GM23248 (cell line): Measurements from ENCODE around the gene NDUFAF5. TPM values are rescaled to one million over a fixed set of nuclear protein-coding genes. Genes with fewer than 3 reads are reported as not detected.

Source experiments
- DNase-seq: peaks from one replicate; pipeline ENCODE4 v3.0.0-alpha.2; 2015
- H2AFZ ChIP-seq: fragments of 200-600 bp; sonication (generic); 2 replicates; pipeline ENCODE4 v1.6.1; 2016; ENCODE audit warnings: antibody characterized with exemption
- H3F3A ChIP-seq: fragments of 200-600 bp; sonication (generic); 2 replicates; pipeline ENCODE4 v1.6.1; 2016; ENCODE audit warnings: mild to moderate bottlenecking, antibody characterized with exemption, mixed run types; ENCODE audit not compliant: insufficient read depth
- H3K27ac ChIP-seq: fragments of 200-600 bp; sonication (generic); 2 replicates; pipeline ENCODE4 v1.5.1; 2016; ENCODE audit warnings: mild to moderate bottlenecking
- H3K27me3 ChIP-seq: fragments of 200-600 bp; sonication (generic); replicated peaks from 2 replicates; pipeline ENCODE4 v1.6.1; 2016; ENCODE audit warnings: mild to moderate bottlenecking; ENCODE audit not compliant: insufficient read depth
- H3K36me3 ChIP-seq: fragments of 200-600 bp; sonication (generic); 2 replicates; pipeline ENCODE4 v1.6.1; 2016; ENCODE audit warnings: low read depth, mild to moderate bottlenecking
- H3K4me1 ChIP-seq: fragments of 200-600 bp; sonication (generic); 2 replicates; pipeline ENCODE4 v1.6.1; 2016; ENCODE audit warnings: mild to moderate bottlenecking; ENCODE audit not compliant: insufficient read depth
- H3K4me2 ChIP-seq: fragments of 200-600 bp; sonication (generic); one replicate; pipeline ENCODE4 v1.6.1; 2016; ENCODE audit warnings: mild to moderate bottlenecking; ENCODE audit not compliant: unreplicated experiment
- H3K4me3 ChIP-seq: fragments of 200-600 bp; sonication (generic); 2 replicates; pipeline ENCODE4 v1.5.1; 2016; ENCODE audit warnings: mild to moderate bottlenecking
- H3K79me2 ChIP-seq: fragments of 200-600 bp; sonication (generic); 2 replicates; pipeline ENCODE4 v1.6.1; 2016; ENCODE audit warnings: mild to moderate bottlenecking; ENCODE audit not compliant: insufficient read depth
- H3K9ac ChIP-seq: fragments of 200-600 bp; sonication (generic); 2 replicates; pipeline ENCODE4 v1.6.1; 2016; ENCODE audit warnings: mild to moderate bottlenecking
- H3K9me2 ChIP-seq: fragments of 200-600 bp; sonication (generic); 2 replicates; pipeline ENCODE4 v1.6.1; 2016; ENCODE audit warnings: mixed run types, mild to moderate bottlenecking, moderate library complexity; ENCODE audit not compliant: insufficient read depth
- H3K9me3 ChIP-seq: fragments of 200-600 bp; sonication (generic); one replicate; pipeline ENCODE4 v1.6.1; 2017; ENCODE audit warnings: low read depth
- H4K20me1 ChIP-seq: fragments of 200-600 bp; sonication (generic); 2 replicates; pipeline ENCODE4 v1.6.0; 2016; ENCODE audit not compliant: insufficient read depth
- EZH2 ChIP-seq: fragments of 200-600 bp; sonication (generic); IDR thresholded peaks from 2 replicates; pipeline ENCODE4 v1.6.1; 2018; ENCODE audit warnings: antibody characterized with exemption, mild to moderate bottlenecking; ENCODE audit not compliant: insufficient read depth, poor library complexity, severe bottlenecking
- EZH2phosphoT487 ChIP-seq: fragments of 200-600 bp; sonication (generic); IDR thresholded peaks from 2 replicates; pipeline ENCODE4 v1.6.1; 2018; ENCODE audit warnings: antibody characterized with exemption, moderate library complexity, mild to moderate bottlenecking, low read depth; ENCODE audit not compliant: insufficient read depth
- WGBS, 2 experiments: methylation state at CpG; one replicate each; pipeline ENCODE4 v1.1.6; 2015 to 2017; ENCODE audit warnings: low lambda C conversion rate in 2 of 2, low coverage in 1 of 2; ENCODE audit errors: missing lambda C conversion rate in 2 of 2; 5-methylcytosine and 5-hydroxymethylcytosine counted together
- in situ Hi-C: fragments of 300-500 bp; cut with MboI; formaldehyde crosslinking; loops from 2 replicates; pipeline ENCODE4 v1.15.0; 2020
- polyA plus RNA-seq: library from polyadenylated mRNA; unstranded; fragments of >200 nt; fragmentation: Nextera tagmentation; extraction: Ambion mirVana; gene quantifications from 2 replicates; pipeline ENCODE4 v1.2.1, GENCODE V29; 2016
- total RNA-seq: library from RNA; depleted of rRNA; stranded (reverse); fragments of >200 nt; shearing (Covaris generic); gene quantifications from 2 replicates; pipeline ENCODE4 v1.2.3, GENCODE V29; 2014

Gene NDUFAF5
- total and polyA plus RNA-seq, 2 experiments from 2014 or later: 5.3 to 16.2 TPM

- no peaks in the 10 kb centered on the region for H3K9me3 ChIP-seq
- H4K20me1 ChIP-seq: no peaks in the 10 kb centered on the region
- H3K36me3 ChIP-seq: peaks cover 24% of the 10 kb centered on the region
- in situ Hi-C loops: no loop called here
- no peak for DNase-seq
- H3K4me2 ChIP-seq: no peak overlapping the region
- H3K9ac ChIP-seq: no peak overlapping the region
- no peak overlapping the region for H3K4me3 ChIP-seq
- no peaks in the 10 kb centered on the region for H3K9me2 ChIP-seq
- no peak overlapping the region for H2AFZ ChIP-seq
- H3F3A ChIP-seq: peaks cover 21% of the 10 kb centered on the region
- TF ChIP-seq EZH2phosphoT487 (no peak), EZH2 (no peak)
- H3K4me1 ChIP-seq: peaks cover 12% of the 10 kb centered on the region
- WGBS, 2 experiments: 67 to 70% methylated on average over 3 of the region's 3 CpGs
- no peaks in the 10 kb centered on the region for H3K27me3 ChIP-seq
- H3K79me2 ChIP-seq: 0 out of 2 replicates have a peak, but pooled peaks cover 4% of the 10 kb centered on the region
- no peak overlapping the region for H3K27ac ChIP-seq
Observed at GRCh38 chr20:13739731-13740649, 44.8 kb upstream of the NDUFAF5 start.

DNA sequence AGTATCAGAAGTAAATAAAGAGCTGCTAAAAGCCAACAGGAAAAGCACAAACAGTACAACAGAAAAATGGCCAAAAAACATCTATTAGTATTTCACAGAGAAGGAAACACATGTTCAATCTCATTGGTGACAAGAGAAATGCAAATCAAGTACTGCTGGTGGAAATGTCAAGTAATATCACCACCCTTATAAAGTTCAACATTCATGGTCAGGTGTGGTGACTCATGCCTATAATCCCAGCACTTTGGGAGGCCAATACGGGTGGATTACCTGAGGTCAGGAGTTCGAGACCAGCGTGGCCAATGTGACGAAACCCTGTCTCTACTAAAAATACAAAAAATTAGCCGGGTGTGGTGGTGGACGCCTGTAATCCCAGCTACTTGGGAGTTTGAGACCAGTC is 42.9 kb upstream of the NDUFAF5 start:
- peaks cover 15% of the 10 kb centered on the region; the same call in 1 of the 2 replicates for H3F3A ChIP-seq
- peaks cover 28% of the 10 kb centered on the region for H3K36me3 ChIP-seq
- H3K79me2 ChIP-seq: 0 out of 2 replicates have a peak, but pooled peaks cover 4% of the 10 kb centered on the region
- no peak overlapping the region for H2AFZ ChIP-seq
- no peak overlapping the region for H3K4me3 ChIP-seq
- H4K20me1 ChIP-seq: no peaks in the 10 kb centered on the region
- no peaks in the 10 kb centered on the region for H3K27me3 ChIP-seq
- 91 to 97% methylated on average over 6 of the region's 6 CpGs for WGBS, 2 experiments
- no peak for DNase-seq
- in situ Hi-C loops: no loop called here
- H3K9me3 ChIP-seq: no peaks in the 10 kb centered on the region
- H3K27ac ChIP-seq: no peak overlapping the region
- no peak for TF ChIP-seq EZH2phosphoT487
- no peak for TF ChIP-seq EZH2
- H3K4me1 ChIP-seq: peaks cover 6% of the 10 kb centered on the region
- H3K4me2 ChIP-seq: no peak overlapping the region
- H3K9me2 ChIP-seq: no peaks in the 10 kb centered on the region
- no peak overlapping the region for H3K9ac ChIP-seq

DNA sequence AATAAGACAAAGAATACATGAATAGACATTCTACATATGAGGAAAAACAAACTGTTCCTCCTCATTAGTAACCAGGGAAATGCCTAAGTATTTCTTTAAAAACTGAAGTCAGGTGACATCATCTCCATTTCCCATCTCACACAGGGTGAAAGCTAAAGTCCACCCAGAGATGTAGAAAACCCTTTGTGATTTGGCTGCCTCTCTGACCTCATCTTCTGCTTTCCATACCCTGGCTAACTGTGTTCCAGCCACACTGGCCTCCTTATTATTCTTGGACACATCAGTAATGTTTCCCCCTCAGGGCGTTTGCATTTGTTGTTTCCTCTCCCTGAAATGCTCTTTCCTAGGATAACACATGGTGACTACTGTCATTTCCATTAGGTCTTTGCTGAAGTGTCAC is 40.5 kb upstream of the NDUFAF5 start:
- H3K4me3 ChIP-seq: no peak overlapping the region
- no peaks in the 10 kb centered on the region for H3K9me3 ChIP-seq
- no peak overlapping the region for H3K27ac ChIP-seq
- in situ Hi-C loops: no loop called here
- DNase-seq: no peak
- H3K9me2 ChIP-seq: no peaks in the 10 kb centered on the region
- no peaks in the 10 kb centered on the region for H3K27me3 ChIP-seq
- TF ChIP-seq EZH2 (no peak), EZH2phosphoT487 (no peak)
- no peak overlapping the region for H3K4me2 ChIP-seq
- no peaks in the 10 kb centered on the region for H4K20me1 ChIP-seq
- no peaks in the 10 kb centered on the region for H3K4me1 ChIP-seq
- 48 to 50% methylated on average over 1 of the region's 1 CpG for WGBS, 2 experiments
- no peak overlapping the region for H3K9ac ChIP-seq
- H3F3A ChIP-seq: 0 out of 2 replicates have a peak, but pooled peaks cover 3% of the 10 kb centered on the region
- peaks cover 23% of the 10 kb centered on the region for H3K36me3 ChIP-seq
- no peak overlapping the region for H2AFZ ChIP-seq
- 0 out of 2 replicates have a peak, but pooled peaks cover 4% of the 10 kb centered on the region for H3K79me2 ChIP-seq

- H2AFZ ChIP-seq: no peak overlapping the region
- in situ Hi-C loops: no loop called here
- DNase-seq: no peak
- 98 to 100% methylated on average over 2 of the region's 2 CpGs for WGBS, 2 experiments
- H3K4me2 ChIP-seq: no peak overlapping the region
- H3K79me2 ChIP-seq: 0 out of 2 replicates have a peak, but pooled peaks cover 4% of the 10 kb centered on the region
- TF ChIP-seq EZH2phosphoT487 (no peak), EZH2 (no peak)
- H3K4me3 ChIP-seq: no peak overlapping the region
- H3K27me3 ChIP-seq: no peaks in the 10 kb centered on the region
- H4K20me1 ChIP-seq: no peaks in the 10 kb centered on the region
- no peak overlapping the region for H3K27ac ChIP-seq
- no peak overlapping the region for H3K9ac ChIP-seq
- 0 out of 2 replicates have a peak, but pooled peaks cover 3% of the 10 kb centered on the region for H3F3A ChIP-seq
- H3K36me3 ChIP-seq: peaks cover 22% of the 10 kb centered on the region
- no peaks in the 10 kb centered on the region for H3K9me3 ChIP-seq
- no peaks in the 10 kb centered on the region for H3K4me1 ChIP-seq
- no peaks in the 10 kb centered on the region for H3K9me2 ChIP-seq
Observed at GRCh38 chr20:13745784-13746183, 39.0 kb upstream of the NDUFAF5 start.
